Activated T-helper 2 cell treated with anti-CD3 and anti-CD28 coated beads, Interferon-gamma antibody, Interleukin-2, Interleukin-4, amounts not matched to agents 10 μg/mL and 5 μg/mL and 100 μg/mL, durations not matched to agents 14 hours and 24 hours and 36 hours (primary cell): Measurements from ENCODE around the gene IKBKG. TPM values are rescaled to one million over a fixed set of nuclear protein-coding genes. Genes with fewer than 3 reads are reported as not detected.
"Not testable (repeated sequence)": the region's sequence is repeated elsewhere in the genome, so short reads cannot be mapped to it uniquely, and the experiment has no call there.

ENCODE experiments used
- DNase-seq: peaks from one replicate; pipeline ENCODE4 v3.0.0; 2021; ENCODE audit warnings: low spot score
- H3K27ac Mint-ChIP-seq: one replicate; pipeline ENCODE4 v1.8.0; 2021; ENCODE audit warnings: mixed read lengths
- H3K27me3 Mint-ChIP-seq: one replicate; pipeline ENCODE4 v1.8.0; 2021; ENCODE audit warnings: low read depth, mixed read lengths
- H3K36me3 Mint-ChIP-seq: one replicate; pipeline ENCODE4 v1.8.0; 2021; ENCODE audit warnings: low read depth, mixed read lengths
- H3K4me1 Mint-ChIP-seq: one replicate; pipeline ENCODE4 v1.8.0; 2021; ENCODE audit warnings: low read depth, mixed read lengths
- H3K4me3 Mint-ChIP-seq: one replicate; pipeline ENCODE4 v1.8.0; 2021; ENCODE audit warnings: low read depth, mild to moderate bottlenecking, moderate library complexity, mixed read lengths
- H3K9me3 Mint-ChIP-seq: one replicate; pipeline ENCODE4 v1.8.0; 2021; ENCODE audit warnings: mixed read lengths
- intact Hi-C: fragments of 100-400 bp; cut with micrococcal nuclease; formaldehyde crosslinking; loops from one replicate; pipeline ENCODE4 v1.15.1; 2023
- total RNA-seq: library from RNA; stranded (reverse); gene quantifications from 2 replicates; pipeline ENCODE4 v1.2.3, GENCODE V29; 2022

IKBKG gene
- total RNA-seq, 1 donor from 2014 or later = 41.7 TPM

DNA sequence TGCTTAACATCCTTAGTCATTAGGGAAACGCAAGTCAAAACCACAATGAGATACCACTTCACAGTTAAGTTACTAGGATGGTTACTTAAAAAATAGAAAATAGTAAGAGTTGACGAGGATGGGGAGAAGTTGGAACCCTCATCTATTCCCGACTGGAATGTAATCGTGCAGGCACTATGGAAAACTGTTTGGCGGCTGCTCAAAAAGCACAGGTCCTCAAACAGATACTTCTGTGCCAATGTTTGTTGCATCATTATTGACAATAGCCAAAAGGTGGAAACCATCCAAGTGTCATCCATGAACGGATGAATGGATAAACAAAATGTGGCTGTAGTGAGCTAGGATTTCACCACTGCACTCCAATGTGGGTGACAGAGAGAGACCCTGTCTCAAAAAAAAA is 60.0 kb downstream of the IKBKG start:
- Mint-ChIP-seq H3K4me1 (peaks cover 13% of the 10 kb centered on the region), H3K27me3 (no peaks in the 10 kb centered on the region), H3K27ac (no peak overlapping the region), H3K4me3 (no peak overlapping the region), H3K9me3 (no peaks in the 10 kb centered on the region), H3K36me3 (no peaks in the 10 kb centered on the region)
- DNase-seq = no peak
- intact Hi-C loops = no loop called here

DNA sequence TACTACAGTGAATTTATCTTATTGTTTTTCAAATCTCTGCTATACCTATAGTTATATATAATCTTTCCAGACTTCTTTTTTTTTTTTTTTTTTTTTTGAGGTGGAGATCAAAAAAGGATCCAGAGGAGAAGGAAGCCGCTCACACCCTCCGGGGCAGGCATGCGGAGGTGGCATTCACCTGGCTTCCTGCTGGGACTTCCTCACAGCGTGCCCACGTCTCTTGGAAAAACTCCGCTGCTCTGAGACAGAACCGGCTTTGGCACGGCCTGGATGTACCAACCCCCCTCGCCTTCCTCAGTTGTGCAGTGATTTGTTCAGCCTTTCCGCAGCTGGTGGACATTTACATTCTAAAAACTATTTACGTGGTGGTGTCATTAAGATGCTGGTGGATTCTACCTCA is 60.6 kb downstream of the IKBKG start:
- H3K4me3 Mint-ChIP-seq, H3K36me3 Mint-ChIP-seq, DNase-seq, H3K9me3 Mint-ChIP-seq, H3K27ac Mint-ChIP-seq, intact Hi-C loops, H3K27me3 Mint-ChIP-seq: not testable (repeated sequence)
- H3K4me1 Mint-ChIP-seq = peaks cover 13% of the 10 kb centered on the region

DNA sequence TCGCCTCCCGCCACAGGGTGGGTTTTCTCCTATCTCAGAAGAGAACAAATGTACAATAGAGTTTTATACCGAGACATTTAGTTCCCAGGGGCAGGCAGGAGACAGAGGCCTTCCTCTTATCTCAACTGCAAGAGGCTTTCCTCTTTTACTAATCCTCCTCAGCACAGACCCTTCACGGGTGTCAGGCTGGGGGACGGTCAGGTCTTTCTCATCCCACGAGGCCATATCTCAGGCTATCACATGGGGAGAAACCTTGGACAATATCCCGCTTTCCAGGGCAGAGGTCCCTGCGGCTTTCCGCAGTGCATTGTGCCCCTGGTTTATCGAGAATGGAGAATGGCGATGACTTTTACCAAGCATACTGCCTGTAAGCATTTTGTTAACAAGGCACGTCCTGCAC is 61.4 kb downstream of the IKBKG start:
- peaks cover 13% of the 10 kb centered on the region for H3K4me1 Mint-ChIP-seq
- H3K27ac Mint-ChIP-seq, H3K36me3 Mint-ChIP-seq, H3K9me3 Mint-ChIP-seq, H3K4me3 Mint-ChIP-seq, H3K27me3 Mint-ChIP-seq, intact Hi-C loops, DNase-seq: not testable (repeated sequence)

DNA sequence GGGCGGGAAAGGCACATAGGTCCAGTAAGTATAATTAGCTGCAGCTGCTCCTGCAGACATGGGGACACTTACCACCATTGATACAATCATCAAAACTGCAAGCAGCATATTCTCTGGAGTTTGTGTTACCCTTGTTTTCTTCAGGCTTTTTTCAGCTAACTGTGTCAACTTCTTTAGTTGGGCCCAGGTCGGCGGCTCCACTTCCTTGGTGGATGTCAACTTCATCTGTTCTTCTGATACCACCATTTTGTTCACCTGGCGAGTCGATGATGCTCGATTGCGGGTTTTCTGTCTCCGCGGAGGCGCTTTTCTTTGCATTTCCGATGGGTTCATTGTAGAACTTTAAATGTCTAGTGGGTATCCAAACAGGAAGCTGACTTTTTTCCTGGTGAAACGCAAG is 63.7 kb downstream of the IKBKG start:
- DNase-seq, H3K27ac Mint-ChIP-seq, H3K9me3 Mint-ChIP-seq, H3K4me3 Mint-ChIP-seq, H3K36me3 Mint-ChIP-seq, intact Hi-C loops, H3K27me3 Mint-ChIP-seq: not testable (repeated sequence)
- H3K4me1 Mint-ChIP-seq = peaks cover 11% of the 10 kb centered on the region

DNA sequence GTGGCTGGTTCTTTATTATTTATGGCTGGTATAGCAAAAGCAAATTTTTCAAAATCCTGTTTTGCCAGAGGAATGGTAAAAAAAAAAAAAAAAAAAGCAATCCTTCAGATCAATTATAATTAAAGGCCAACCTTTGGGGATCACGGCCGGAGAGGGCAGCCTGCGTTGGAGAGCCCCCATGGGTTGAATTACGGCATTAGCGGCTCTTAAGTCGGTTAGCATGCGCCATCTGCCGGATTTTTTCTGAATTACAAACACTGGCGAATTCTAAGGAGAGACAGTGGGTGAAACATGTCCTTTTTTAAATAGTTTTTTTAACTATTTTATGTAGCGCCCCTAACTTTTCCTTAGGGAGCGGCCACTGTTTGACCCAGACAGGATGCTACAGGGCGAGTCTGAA is 66.2 kb downstream of the IKBKG start:
- DNase-seq, H3K9me3 Mint-ChIP-seq, H3K27me3 Mint-ChIP-seq, H3K4me3 Mint-ChIP-seq, H3K27ac Mint-ChIP-seq, H3K36me3 Mint-ChIP-seq, H3K4me1 Mint-ChIP-seq, intact Hi-C loops: not testable (repeated sequence)

Other genes starting within 250 kb of the IKBKG start
- 1,005 and 1,026 TPM in 2 replicates for gene FLNA, start 173.0 kb upstream of the IKBKG start, total RNA-seq
- gene EMD, start 168.3 kb upstream of the IKBKG start, total RNA-seq = 95.6 and 98.8 TPM in 2 replicates
- 2,692 and 2,787 TPM in 2 replicates for gene RPL10, start 149.2 kb upstream of the IKBKG start, total RNA-seq
- gene DNASE1L1, start 138.4 kb upstream of the IKBKG start, total RNA-seq = 18.1 TPM in 2 replicates
- 77.3 TPM in 2 replicates for gene TAFAZZIN, start 136.1 kb upstream of the IKBKG start, total RNA-seq
- gene ATP6AP1, start 118.9 kb upstream of the IKBKG start, total RNA-seq = 47.4 and 48.9 TPM in 2 replicates
- 115 and 117 TPM in 2 replicates for gene GDI1, start 110.5 kb upstream of the IKBKG start, total RNA-seq
- 79.6 and 84.1 TPM in 2 replicates for gene FAM50A, start 103.5 kb upstream of the IKBKG start, total RNA-seq
- gene PLXNA3, start 89.3 kb upstream of the IKBKG start, total RNA-seq = 62.1 and 62.5 TPM in 2 replicates
- 49.4 and 51.7 TPM in 2 replicates for gene LAGE3, start 68.3 kb upstream of the IKBKG start, total RNA-seq
- gene UBL4A, start 61.0 kb upstream of the IKBKG start, total RNA-seq = 55.5 and 56.1 TPM in 2 replicates
- 17.5 and 18.3 TPM in 2 replicates for gene SLC10A3, start 57.0 kb upstream of the IKBKG start, total RNA-seq
- 39.2 and 39.8 TPM in 2 replicates for gene FAM3A, start 31.4 kb upstream of the IKBKG start, total RNA-seq
- gene G6PD, start 774 bp upstream of the IKBKG start, total RNA-seq = 82.8 and 86.4 TPM in 2 replicates
- gene CTAG1A, start 37.5 kb downstream of the IKBKG start, total RNA-seq = not detected in 2 replicates
- gene CTAG1B, start 71.7 kb downstream of the IKBKG start, total RNA-seq = not detected in 2 replicates
- not detected in 2 replicates for gene CTAG2, start 106.0 kb downstream of the IKBKG start, total RNA-seq
- 4.3 and 4.5 TPM in 2 replicates for gene GAB3, start 203.5 kb downstream of the IKBKG start, total RNA-seq
- gene DKC1, start 215.2 kb downstream of the IKBKG start, total RNA-seq = 150 TPM in 2 replicates